Measurements from ENCODE around the gene ARHGAP45. TPM values are rescaled to one million over a fixed set of nuclear protein-coding genes. Genes with fewer than 3 reads are reported as not detected.

ARHGAP45 gene
- total and polyA plus RNA-seq, 8 donors, result 5.1 to 21.6 (median 11.2) TPM

GRCh38 chr19:1093330-1093729, 26.4 kb downstream of the ARHGAP45 start:
- DNase-seq (peak in 1 of 6 donors; percentile 65), ATAC-seq (no peak), FAIRE-seq (no peak)
- Histone ChIP-seq H3K9me3 (no peaks in the 10 kb centered on the region), H3K4me3 (no peak overlapping the region), H3K36me3 (peaks cover 0 to 16% (median 16%) of the 10 kb centered on the region in 3 donors), H3K27me3 (no peaks in the 10 kb centered on the region), H3K27ac (no peak overlapping the region), H3K4me1 (peaks cover 0 to 12% (median 0%) of the 10 kb centered on the region in 3 donors)
- intact Hi-C loops (cut with DNase I), result no loop called here
- no peak for TF ChIP-seq CTCF (IDR thresholded peaks at IDR 0.05)
- WGBS, 2 donors, result 87 to 90% methylated on average over 12 to 15 of the region's 15 CpGs

DNA sequence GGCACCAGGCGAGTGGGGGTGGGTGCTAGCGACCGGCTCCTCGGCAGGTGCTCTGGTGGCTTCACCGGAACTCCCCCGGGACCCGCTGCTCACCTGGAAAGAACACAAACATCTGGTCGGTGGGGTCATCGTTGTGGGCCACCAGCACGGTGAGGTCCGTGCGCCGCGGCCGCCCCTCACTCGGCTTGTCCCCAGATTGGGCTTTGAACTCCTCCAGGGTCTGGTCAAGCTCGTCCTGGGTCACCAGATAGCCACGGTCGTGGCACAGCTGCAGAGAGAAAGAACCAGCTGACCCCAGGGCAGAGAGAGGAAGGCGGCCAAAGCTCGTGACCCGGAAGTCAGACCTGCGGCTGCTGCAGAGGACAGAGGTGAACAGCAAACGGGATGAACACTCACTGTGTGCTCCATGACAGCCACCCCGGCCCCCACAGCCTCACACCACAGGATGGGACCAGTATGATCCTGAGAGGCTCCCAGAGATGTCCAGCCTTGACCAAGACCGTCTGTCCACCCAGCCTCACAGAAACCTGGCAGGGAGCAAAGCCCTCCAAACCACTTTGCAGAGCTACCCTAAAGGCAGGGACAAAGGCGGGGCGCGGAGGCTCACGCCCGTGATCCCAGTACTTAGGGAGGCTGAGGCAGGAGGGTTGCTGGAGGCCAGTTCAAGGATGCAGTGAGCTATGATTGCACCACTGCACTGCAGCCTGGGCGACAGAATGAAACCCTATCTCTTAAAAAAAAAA, 27.0 kb downstream of the ARHGAP45 start:
- no peak for TF ChIP-seq CTCF (IDR thresholded peaks at IDR 0.05)
- Histone ChIP-seq H3K36me3 (peaks cover 0 to 15% (median 9%) of the 10 kb centered on the region in 3 donors), H3K4me1 (peaks cover 0 to 12% (median 0%) of the 10 kb centered on the region in 3 donors), H3K9me3 (no peaks in the 10 kb centered on the region), H3K27me3 (no peaks in the 10 kb centered on the region), H3K27ac (no peak overlapping the region), H3K4me3 (peak overlapping the region; percentile 59 to 96 (median 87))
- FAIRE-seq, result no peak
- WGBS, 2 donors, result 46 to 56% methylated on average over 32 of the region's 32 CpGs
- DNase-seq, result peak in 2 of 6 donors; percentile 39 to 74
- intact Hi-C loops (cut with DNase I), result no loop called here
- no peak for ATAC-seq

DNA sequence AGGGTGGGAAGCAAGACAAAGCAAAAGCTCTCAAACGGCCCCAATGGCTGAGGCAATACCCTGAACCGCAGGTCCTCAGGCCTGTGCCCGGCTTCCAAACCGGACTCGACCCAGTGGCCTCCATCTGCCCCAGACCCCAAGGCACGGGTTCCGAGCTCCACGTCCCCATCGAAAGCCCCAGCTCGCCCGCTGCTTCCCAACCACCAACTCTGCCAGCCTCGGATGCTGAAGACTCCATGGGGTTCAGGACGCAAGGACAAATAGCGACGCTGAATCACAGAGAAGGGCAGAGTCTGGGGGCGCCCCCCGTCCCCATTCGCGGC, 27.6 kb downstream of the ARHGAP45 start:
- no peak for ATAC-seq
- H3K27ac ChIP-seq, result no peak overlapping the region
- no peaks in the 10 kb centered on the region for H3K27me3 ChIP-seq
- peak in 1 of 6 donors; percentile 72 for DNase-seq
- no peaks in the 10 kb centered on the region for H3K9me3 ChIP-seq
- intact Hi-C loops (cut with DNase I), result no loop called here
- peak overlapping the region; percentile 59 to 96 (median 87) for H3K4me3 ChIP-seq
- peaks cover 0 to 15% (median 7%) of the 10 kb centered on the region in 3 donors for H3K36me3 ChIP-seq
- FAIRE-seq, result no peak
- WGBS, 2 donors, result 0% methylated on average over 17 to 19 of the region's 19 CpGs
- peaks cover 0 to 12% (median 0%) of the 10 kb centered on the region in 3 donors for H3K4me1 ChIP-seq
- TF ChIP-seq CTCF (IDR thresholded peaks at IDR 0.05), result no peak

GRCh38 chr19:1094978-1095701, 28.2 kb downstream of the ARHGAP45 start, which contains the start of gene POLR2E:
POLR2E (minus strand) TSS chr19:1095375; CDS start chr19:1095315, 60 bp downstream.
- FAIRE-seq, result peak; percentile 85
- peak within 1 kb of the TSS in 2 of 4 donors; percentile 15 to 22 for H3K27ac ChIP-seq
- TF ChIP-seq CTCF (IDR thresholded peaks at IDR 0.05), result no peak
- peak within 1 kb of the TSS; percentile 59 to 96 (median 87) for H3K4me3 ChIP-seq
- no peaks in the 10 kb centered on the region for H3K9me3 ChIP-seq
- peaks cover 0 to 12% (median 0%) of the 10 kb centered on the region in 3 donors for H3K4me1 ChIP-seq
- intact Hi-C loops (cut with DNase I), result no loop called here
- peaks cover 0 to 15% (median 7%) of the 10 kb centered on the region in 3 donors for H3K36me3 ChIP-seq
- WGBS, 2 donors, result 0% methylated on average over 77 to 81 of the region's 81 CpGs
- peak; percentile 97 to 100 (median 98) for DNase-seq
- H3K27me3 ChIP-seq, result no peaks in the 10 kb centered on the region
- peak; percentile 96 to 98 (median 98) for ATAC-seq
